ENCODE measurements around the gene PLEKHS1.

PLEKHS1 gene

DNA sequence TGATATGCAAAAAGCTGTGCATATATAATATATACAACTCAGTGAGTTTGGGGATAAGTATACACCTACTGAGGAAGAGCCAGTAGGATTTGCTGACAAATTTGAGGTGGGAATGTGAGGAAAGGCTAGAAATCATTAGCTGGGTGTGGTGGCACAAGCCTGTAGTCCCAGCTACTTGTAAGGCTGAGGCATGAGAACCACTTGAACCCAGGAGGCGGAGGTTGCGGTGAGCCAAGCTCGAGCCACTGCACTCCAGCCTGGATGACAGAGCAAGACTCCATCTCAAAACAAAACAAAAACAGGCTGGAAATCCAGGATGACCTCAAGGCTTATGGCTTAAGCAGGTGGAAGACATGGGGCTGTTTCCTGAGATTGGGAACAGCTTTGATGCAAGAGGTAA lies 10.6 kb upstream of the PLEKHS1 start:
- H3K4me3 ChIP-seq (ENCODE audit: low read depth, low read length): no peak overlapping the region
- H3K27me3 ChIP-seq (ENCODE audit: insufficient read depth, low read length): peaks cover 55% of the 10 kb centered on the region
- H3K36me3 ChIP-seq (ENCODE audit: insufficient read depth, low read length): no peaks in the 10 kb centered on the region
- peaks cover under 1% of the 10 kb centered on the region for H3K4me1 ChIP-seq (ENCODE audit: control insufficient read depth, insufficient read depth, low read length, unreplicated experiment)
- H3K27ac ChIP-seq (ENCODE audit: low read depth, low read length): no peak overlapping the region
- no peak overlapping the region for H2AFZ ChIP-seq (ENCODE audit: low read length, unreplicated experiment)
- H3K79me2 ChIP-seq (ENCODE audit: control insufficient read depth, insufficient read depth, low read length, unreplicated experiment): no peaks in the 10 kb centered on the region

DNA sequence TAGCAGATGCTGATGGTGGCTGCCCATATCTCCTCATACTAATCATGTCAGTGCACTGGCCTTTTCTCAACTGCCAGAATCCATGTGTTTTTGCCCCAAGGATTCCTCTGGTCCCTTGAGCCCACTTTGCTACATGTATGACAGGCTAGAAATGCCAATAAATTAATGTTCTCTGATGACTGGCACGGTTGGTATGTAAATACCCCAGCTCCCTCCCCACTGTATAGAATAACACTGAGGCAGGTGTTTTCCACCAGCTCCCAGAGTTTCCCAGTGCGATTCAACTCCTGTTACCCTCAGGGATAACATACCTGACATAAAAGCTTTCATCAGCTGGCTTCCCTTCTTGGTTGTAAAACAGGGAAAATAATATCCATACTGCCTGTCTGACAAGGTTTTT lies 9.0 kb upstream of the PLEKHS1 start:
- Histone ChIP-seq H2AFZ (ENCODE audit: low read length, unreplicated experiment) (no peak overlapping the region), H3K4me1 (ENCODE audit: control insufficient read depth, insufficient read depth, low read length, unreplicated experiment) (peaks cover 10% of the 10 kb centered on the region), H3K27ac (ENCODE audit: low read depth, low read length) (no peak overlapping the region), H3K4me3 (ENCODE audit: low read depth, low read length) (no peak overlapping the region), H3K79me2 (ENCODE audit: control insufficient read depth, insufficient read depth, low read length, unreplicated experiment) (no peaks in the 10 kb centered on the region), H3K36me3 (ENCODE audit: insufficient read depth, low read length) (no peaks in the 10 kb centered on the region), H3K27me3 (ENCODE audit: insufficient read depth, low read length) (peaks cover 42% of the 10 kb centered on the region)

DNA sequence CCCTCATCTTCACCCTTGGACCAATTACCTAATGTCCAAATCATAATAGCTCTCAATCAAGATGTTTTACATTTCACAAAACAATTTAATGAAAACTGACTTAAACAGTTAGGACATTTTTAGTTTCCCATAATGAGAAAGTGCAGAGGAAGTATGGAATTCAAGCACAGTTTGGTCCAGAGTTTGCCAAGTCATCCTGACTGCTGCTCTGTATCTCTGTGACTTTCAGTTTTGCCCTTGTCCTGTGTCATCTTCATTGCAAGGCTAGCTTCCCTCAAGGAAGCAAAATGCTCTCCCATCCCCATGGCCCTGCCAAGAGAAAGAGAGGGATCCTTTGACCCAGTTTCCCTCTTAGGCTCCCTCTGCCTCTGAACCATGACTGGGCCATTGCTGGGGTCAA lies 7.9 kb upstream of the PLEKHS1 start:
- peaks cover 10% of the 10 kb centered on the region for H3K4me1 ChIP-seq (ENCODE audit: control insufficient read depth, insufficient read depth, low read length, unreplicated experiment)
- no peak overlapping the region for H3K4me3 ChIP-seq (ENCODE audit: low read depth, low read length)
- no peaks in the 10 kb centered on the region for H3K36me3 ChIP-seq (ENCODE audit: insufficient read depth, low read length)
- H3K27me3 ChIP-seq (ENCODE audit: insufficient read depth, low read length): peaks cover 33% of the 10 kb centered on the region
- no peaks in the 10 kb centered on the region for H3K79me2 ChIP-seq (ENCODE audit: control insufficient read depth, insufficient read depth, low read length, unreplicated experiment)
- no peak overlapping the region for H3K27ac ChIP-seq (ENCODE audit: low read depth, low read length)
- no peak overlapping the region for H2AFZ ChIP-seq (ENCODE audit: low read length, unreplicated experiment)

DNA sequence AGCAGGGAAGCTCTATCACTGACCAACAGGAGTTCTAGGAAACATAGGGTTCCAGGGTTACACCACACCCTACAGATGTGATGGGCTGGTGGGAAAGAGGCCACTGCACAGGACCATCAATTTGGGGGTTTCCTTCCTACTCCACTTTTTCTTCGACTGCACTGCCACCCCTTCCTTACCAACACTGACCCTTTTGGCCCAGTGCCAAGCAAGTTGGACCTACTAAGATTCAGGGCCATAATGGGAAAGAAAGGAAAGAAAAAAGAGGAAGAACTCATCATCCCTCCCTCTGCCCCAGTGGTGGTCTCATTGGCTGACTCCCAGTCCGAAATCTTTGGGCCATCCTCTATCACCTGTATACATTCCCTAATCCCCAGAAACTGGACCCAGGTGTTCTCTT lies 6.1 kb upstream of the PLEKHS1 start:
- no peaks in the 10 kb centered on the region for H3K36me3 ChIP-seq (ENCODE audit: insufficient read depth, low read length)
- no peaks in the 10 kb centered on the region for H3K79me2 ChIP-seq (ENCODE audit: control insufficient read depth, insufficient read depth, low read length, unreplicated experiment)
- peaks cover 26% of the 10 kb centered on the region for H3K27me3 ChIP-seq (ENCODE audit: insufficient read depth, low read length)
- H3K4me1 ChIP-seq (ENCODE audit: control insufficient read depth, insufficient read depth, low read length, unreplicated experiment): peaks cover 10% of the 10 kb centered on the region
- no peak overlapping the region for H2AFZ ChIP-seq (ENCODE audit: low read length, unreplicated experiment)
- no peak overlapping the region for H3K4me3 ChIP-seq (ENCODE audit: low read depth, low read length)
- no peak overlapping the region for H3K27ac ChIP-seq (ENCODE audit: low read depth, low read length)

GRCh38 chr10:113746217-113746957 lies 5.1 kb upstream of the PLEKHS1 start:
- Histone ChIP-seq H3K36me3 (ENCODE audit: insufficient read depth, low read length) (no peaks in the 10 kb centered on the region), H2AFZ (ENCODE audit: low read length, unreplicated experiment) (no peak overlapping the region), H3K4me1 (ENCODE audit: control insufficient read depth, insufficient read depth, low read length, unreplicated experiment) (peaks cover 10% of the 10 kb centered on the region), H3K4me3 (ENCODE audit: low read depth, low read length) (no peak overlapping the region), H3K27me3 (ENCODE audit: insufficient read depth, low read length) (peaks cover 26% of the 10 kb centered on the region), H3K79me2 (ENCODE audit: control insufficient read depth, insufficient read depth, low read length, unreplicated experiment) (no peaks in the 10 kb centered on the region), H3K27ac (ENCODE audit: low read depth, low read length) (no peak overlapping the region)

- Histone ChIP-seq H3K27ac (ENCODE audit: low read depth, low read length) (no peak overlapping the region), H3K4me1 (ENCODE audit: control insufficient read depth, insufficient read depth, low read length, unreplicated experiment) (no peaks in the 10 kb centered on the region), H2AFZ (ENCODE audit: low read length, unreplicated experiment) (no peak overlapping the region), H3K36me3 (ENCODE audit: insufficient read depth, low read length) (no peaks in the 10 kb centered on the region), H3K4me3 (ENCODE audit: low read depth, low read length) (no peak overlapping the region), H3K27me3 (ENCODE audit: insufficient read depth, low read length) (peaks cover 9% of the 10 kb centered on the region), H3K79me2 (ENCODE audit: control insufficient read depth, insufficient read depth, low read length, unreplicated experiment) (no peaks in the 10 kb centered on the region)
These were observed 1.1 kb downstream of the PLEKHS1 start for GRCh38 chr10:113752553-113752952.

DNA sequence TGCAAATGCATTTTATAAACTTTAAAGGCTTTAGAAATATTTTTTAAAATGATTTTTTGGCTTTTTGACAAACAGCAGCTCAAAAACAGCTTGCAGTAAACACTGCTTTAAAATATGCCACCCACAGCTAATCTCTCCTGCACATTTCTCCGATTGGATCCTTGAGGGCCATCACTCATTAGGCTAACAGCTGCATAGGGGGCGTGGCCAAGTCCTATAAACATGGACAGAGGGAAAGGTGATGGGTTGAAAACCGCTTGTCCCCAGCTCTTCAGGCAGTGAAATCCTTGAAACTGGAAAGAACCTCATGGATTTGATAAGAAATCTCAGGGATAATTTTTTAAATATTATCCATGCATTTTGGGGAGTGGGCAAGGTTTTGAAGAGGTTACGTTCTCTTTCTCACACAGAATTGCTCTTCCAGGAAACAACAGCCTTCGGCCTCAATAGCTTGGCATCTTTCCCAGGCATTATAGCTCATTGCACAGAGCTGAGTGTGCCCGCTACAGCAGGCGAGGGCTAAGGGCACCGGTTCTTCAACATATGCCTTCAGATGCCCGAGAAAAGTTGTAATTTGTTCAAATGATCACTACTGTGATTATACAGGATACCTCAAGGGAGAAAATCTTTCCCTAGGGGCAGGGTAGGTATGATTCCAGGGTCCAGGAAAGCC lies 1.7 kb downstream of the PLEKHS1 start:
- no peaks in the 10 kb centered on the region for H3K4me1 ChIP-seq (ENCODE audit: control insufficient read depth, insufficient read depth, low read length, unreplicated experiment)
- no peak overlapping the region for H2AFZ ChIP-seq (ENCODE audit: low read length, unreplicated experiment)
- no peaks in the 10 kb centered on the region for H3K79me2 ChIP-seq (ENCODE audit: control insufficient read depth, insufficient read depth, low read length, unreplicated experiment)
- no peak overlapping the region for H3K4me3 ChIP-seq (ENCODE audit: low read depth, low read length)
- H3K27ac ChIP-seq (ENCODE audit: low read depth, low read length): no peak overlapping the region
- peaks cover 9% of the 10 kb centered on the region for H3K27me3 ChIP-seq (ENCODE audit: insufficient read depth, low read length)
- H3K36me3 ChIP-seq (ENCODE audit: insufficient read depth, low read length): no peaks in the 10 kb centered on the region

DNA sequence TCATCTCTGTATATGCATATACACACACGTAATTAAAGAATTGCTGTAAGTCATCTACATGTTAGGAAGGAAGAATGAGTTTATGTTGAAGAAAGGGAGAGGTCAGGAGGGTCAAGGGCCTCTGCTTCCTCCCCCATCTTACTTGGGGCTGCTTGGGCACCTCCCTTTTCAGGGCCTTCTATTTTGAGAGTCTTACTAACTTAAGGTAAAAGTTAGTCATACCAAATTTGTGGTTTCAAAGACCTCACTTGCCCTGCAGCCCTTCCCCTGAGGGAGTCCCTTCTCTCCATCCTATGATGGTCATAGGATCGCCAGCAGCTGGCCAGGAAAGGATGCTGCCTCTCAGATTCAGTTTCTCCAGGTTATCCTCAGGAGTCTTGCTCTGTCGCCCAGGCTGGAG lies 2.6 kb downstream of the PLEKHS1 start:
- Histone ChIP-seq H3K27ac (ENCODE audit: low read depth, low read length) (no peak overlapping the region), H2AFZ (ENCODE audit: low read length, unreplicated experiment) (no peak overlapping the region), H3K27me3 (ENCODE audit: insufficient read depth, low read length) (peaks cover 9% of the 10 kb centered on the region), H3K79me2 (ENCODE audit: control insufficient read depth, insufficient read depth, low read length, unreplicated experiment) (no peaks in the 10 kb centered on the region), H3K36me3 (ENCODE audit: insufficient read depth, low read length) (no peaks in the 10 kb centered on the region), H3K4me1 (ENCODE audit: control insufficient read depth, insufficient read depth, low read length, unreplicated experiment) (no peaks in the 10 kb centered on the region), H3K4me3 (ENCODE audit: low read depth, low read length) (no peak overlapping the region)

GRCh38 chr10:113754768-113755167 lies 3.3 kb downstream of the PLEKHS1 start:
- Histone ChIP-seq H3K79me2 (ENCODE audit: control insufficient read depth, insufficient read depth, low read length, unreplicated experiment) (no peaks in the 10 kb centered on the region), H2AFZ (ENCODE audit: low read length, unreplicated experiment) (no peak overlapping the region), H3K36me3 (ENCODE audit: insufficient read depth, low read length) (no peaks in the 10 kb centered on the region), H3K4me3 (ENCODE audit: low read depth, low read length) (no peak overlapping the region), H3K4me1 (ENCODE audit: control insufficient read depth, insufficient read depth, low read length, unreplicated experiment) (no peaks in the 10 kb centered on the region), H3K27me3 (ENCODE audit: insufficient read depth, low read length) (peaks cover 9% of the 10 kb centered on the region), H3K27ac (ENCODE audit: low read depth, low read length) (no peak overlapping the region)

DNA sequence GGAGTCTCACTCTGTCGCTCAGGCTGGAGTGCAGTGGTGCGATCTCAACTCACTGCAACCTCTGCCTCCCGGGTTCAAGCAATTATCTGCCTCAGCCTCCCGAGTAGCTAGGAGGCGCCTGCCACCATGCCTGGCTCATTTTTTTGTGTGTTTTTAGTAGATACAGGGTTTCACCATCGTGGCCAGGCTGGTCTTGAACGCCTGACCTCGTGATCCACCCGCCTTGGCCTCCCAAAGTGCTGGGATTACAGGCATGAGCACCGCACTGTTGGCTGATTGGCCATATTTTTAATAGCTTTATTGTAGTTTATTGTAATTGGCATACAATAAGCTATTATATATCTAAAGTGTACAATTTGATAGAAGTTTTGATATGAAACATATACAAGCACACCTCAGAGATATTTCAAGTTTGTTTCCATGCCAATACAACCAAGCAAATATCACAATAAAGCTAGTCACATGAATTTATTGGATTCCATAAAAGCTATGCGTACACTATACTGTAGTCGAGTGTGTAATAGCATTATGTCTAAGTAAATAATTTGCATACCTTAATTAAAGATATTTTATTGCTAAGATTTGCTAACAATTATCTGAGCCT lies 5.6 kb downstream of the PLEKHS1 start:
- H3K27ac ChIP-seq (ENCODE audit: low read depth, low read length): no peak overlapping the region
- H3K36me3 ChIP-seq (ENCODE audit: insufficient read depth, low read length): no peaks in the 10 kb centered on the region
- no peaks in the 10 kb centered on the region for H3K4me1 ChIP-seq (ENCODE audit: control insufficient read depth, insufficient read depth, low read length, unreplicated experiment)
- H2AFZ ChIP-seq (ENCODE audit: low read length, unreplicated experiment): no peak overlapping the region
- H3K79me2 ChIP-seq (ENCODE audit: control insufficient read depth, insufficient read depth, low read length, unreplicated experiment): no peaks in the 10 kb centered on the region
- peaks cover 3% of the 10 kb centered on the region; the same call in 1 of the 2 replicates for H3K27me3 ChIP-seq (ENCODE audit: insufficient read depth, low read length)
- H3K4me3 ChIP-seq (ENCODE audit: low read depth, low read length): no peak overlapping the region

- Histone ChIP-seq H3K27ac (ENCODE audit: low read depth, low read length) (no peak overlapping the region), H3K4me3 (ENCODE audit: low read depth, low read length) (no peak overlapping the region), H2AFZ (ENCODE audit: low read length, unreplicated experiment) (no peak overlapping the region), H3K36me3 (ENCODE audit: insufficient read depth, low read length) (no peaks in the 10 kb centered on the region), H3K79me2 (ENCODE audit: control insufficient read depth, insufficient read depth, low read length, unreplicated experiment) (no peaks in the 10 kb centered on the region), H3K4me1 (ENCODE audit: control insufficient read depth, insufficient read depth, low read length, unreplicated experiment) (no peaks in the 10 kb centered on the region), H3K27me3 (ENCODE audit: insufficient read depth, low read length) (peaks cover 33% of the 10 kb centered on the region)
These were observed 10.6 kb downstream of the PLEKHS1 start for GRCh38 chr10:113762083-113762482.
